CD4-positive, alpha-beta T cell treated with Interleukin-4 for 4 hours (primary cell): ENCODE data around the gene CNTNAP5.
A peak's percentile ranks its signal among the peaks of the same experiment; 100 is the strongest.

ENCODE experiments used
- DNase-seq: peaks from one replicate; pipeline ENCODE4 v3.0.0-alpha.2; 2020

The CNTNAP5 gene

DNA sequence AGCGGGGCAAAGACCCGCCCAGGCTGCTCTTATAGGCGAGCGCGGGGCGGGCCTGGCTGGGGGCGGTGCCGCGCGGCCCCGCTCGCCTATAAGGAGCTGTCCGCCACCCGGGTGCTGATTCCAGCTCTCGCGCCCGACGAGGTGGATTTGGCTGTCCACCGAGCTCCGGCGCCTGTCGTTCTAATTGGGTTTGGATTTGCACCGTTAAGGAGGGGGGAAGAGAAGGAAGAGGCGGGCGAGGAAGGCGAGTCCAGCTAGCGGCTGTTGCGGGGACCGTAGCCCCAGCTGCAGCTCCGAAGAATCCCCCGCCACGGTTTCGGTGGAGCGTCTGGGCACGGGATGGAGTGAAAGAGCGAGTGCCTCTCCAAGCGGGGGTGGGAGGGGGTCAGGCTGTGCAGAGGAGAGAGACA is at the start of gene CNTNAP5:
Gene CNTNAP5, plus strand, starts transcription at position 117 of the 410 bp plus-strand sequence. CDS start 364 bp downstream, outside the sequence.
- no peak for DNase-seq

DNA sequence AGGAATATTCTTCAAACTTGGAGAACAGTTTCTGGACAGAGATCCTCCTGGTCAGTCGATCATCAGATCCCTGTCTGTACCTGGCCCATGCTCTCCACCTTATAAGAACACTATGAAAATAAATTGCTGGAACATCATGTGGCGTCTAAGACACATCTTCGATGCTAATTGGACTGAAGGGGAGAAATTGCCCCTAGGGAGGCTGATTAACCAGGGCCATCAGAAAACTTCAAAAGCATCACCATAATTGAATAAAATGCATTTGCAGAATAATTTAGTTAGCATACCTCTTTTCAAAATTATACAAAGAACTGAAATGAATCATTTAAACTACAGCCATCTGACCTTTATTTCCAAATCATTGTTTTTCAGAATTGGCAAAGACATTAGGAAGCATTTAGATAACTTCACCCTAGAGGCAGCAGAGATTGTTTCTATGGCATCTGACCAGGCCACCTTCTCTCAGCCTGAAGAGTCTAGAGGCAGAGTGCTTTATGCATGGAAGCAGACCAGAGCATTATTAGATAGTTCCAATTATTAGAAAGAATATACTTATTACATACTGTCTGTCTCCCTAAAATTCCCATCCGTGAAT is 48.9 kb upstream of the CNTNAP5 start:
- no peak for DNase-seq

DNA sequence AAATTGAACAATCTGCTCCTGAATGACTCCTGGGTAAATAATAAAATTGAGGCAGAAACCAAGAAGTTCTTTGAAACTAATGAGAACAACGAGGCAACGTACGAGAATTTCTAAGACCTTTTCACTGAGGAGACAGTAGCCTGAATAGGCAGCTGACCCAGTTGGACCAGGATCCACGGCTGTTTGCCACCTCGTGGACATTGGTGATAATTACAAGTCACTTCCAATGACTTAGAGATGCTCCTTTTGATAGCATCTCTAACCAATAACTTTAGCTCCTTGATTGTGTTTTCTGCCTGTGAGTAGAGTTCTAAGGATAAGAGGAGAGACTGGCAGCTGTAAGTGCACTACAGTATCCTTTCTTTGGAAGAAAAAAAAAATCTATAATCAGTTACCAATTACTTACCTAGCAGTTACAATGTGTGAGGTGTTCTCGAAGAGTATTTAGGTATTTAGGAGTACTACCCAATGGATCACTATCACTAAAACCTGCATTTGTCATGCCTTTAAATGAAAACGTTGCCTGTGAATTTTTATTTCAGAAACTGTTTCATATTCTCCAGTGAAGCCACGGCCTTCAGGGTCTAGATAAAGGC is 31.3 kb upstream of the CNTNAP5 start:
- DNase-seq, result peak; percentile 2

DNA sequence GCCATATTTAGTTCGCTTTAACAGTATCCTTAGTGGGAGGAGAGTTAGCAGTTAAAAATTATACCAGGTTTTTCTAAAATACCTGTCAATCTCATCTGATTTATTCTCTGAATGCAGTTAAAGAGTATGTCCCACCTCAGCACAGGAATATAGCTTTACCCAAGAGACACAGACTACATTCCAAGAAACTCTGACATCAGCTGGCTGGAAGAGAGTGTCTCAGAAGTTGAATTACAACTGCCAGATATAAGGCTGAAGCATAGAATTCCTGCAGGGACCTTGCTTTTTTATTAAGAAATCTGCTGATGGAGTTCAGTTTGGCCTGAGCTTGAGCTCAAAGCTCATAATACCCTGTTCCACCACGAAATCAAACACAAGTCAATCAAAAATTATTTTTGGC is 25.4 kb upstream of the CNTNAP5 start:
- DNase-seq, result no peak

DNA sequence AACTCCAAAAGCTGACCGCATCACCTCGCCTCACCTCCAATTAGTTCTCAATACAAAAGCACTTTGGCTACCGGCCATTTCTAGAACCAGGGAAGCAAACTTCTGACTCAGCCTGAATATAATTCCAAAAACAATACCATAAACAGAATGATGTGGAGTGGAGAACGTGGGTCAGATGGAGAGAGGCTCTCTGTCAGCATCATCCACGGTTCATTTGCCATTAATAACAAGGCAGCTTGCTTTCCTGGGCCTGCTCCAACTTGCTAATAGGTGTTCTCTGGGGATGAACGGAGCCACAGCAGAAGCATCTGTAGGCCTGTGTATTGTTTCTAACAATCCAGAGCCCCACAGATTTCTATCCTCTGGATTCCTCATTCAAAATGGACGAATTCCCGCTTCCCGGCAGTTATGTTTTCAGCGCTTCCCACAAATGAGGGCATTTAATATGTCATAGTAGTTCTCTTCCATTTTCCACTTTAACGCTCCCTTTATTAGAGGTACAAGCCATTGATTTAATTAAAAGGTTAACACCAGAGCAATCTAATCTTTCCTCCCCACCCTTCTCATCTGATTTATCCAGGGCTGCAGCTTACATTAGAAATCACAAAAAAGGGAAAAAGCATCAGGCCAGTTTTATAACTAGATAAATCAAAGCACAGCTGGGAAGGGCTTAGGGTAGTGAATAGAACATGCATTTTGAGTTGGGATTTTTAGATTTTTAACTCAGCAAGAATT is 23.2 kb upstream of the CNTNAP5 start:
- DNase-seq, result no peak

DNA sequence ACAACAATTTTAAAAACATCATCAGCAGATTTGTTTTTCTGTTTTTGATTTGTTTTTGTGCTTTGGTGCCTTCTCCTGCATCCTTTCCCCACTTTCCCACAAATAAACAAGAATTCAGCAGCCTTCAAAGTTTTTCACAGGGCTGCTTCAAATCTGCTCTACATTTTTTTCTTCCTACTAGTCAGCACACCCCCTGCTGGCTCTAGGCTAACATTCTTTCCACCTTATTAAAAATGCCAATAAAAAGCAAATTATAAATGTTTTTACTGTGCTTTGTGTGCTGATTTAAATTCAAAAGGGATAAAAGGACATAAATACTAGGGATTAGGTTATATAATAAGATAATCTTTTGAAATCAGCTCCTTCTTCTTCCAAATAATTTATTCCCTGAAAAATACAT is 6.2 kb upstream of the CNTNAP5 start:
- DNase-seq, result no peak

DNA sequence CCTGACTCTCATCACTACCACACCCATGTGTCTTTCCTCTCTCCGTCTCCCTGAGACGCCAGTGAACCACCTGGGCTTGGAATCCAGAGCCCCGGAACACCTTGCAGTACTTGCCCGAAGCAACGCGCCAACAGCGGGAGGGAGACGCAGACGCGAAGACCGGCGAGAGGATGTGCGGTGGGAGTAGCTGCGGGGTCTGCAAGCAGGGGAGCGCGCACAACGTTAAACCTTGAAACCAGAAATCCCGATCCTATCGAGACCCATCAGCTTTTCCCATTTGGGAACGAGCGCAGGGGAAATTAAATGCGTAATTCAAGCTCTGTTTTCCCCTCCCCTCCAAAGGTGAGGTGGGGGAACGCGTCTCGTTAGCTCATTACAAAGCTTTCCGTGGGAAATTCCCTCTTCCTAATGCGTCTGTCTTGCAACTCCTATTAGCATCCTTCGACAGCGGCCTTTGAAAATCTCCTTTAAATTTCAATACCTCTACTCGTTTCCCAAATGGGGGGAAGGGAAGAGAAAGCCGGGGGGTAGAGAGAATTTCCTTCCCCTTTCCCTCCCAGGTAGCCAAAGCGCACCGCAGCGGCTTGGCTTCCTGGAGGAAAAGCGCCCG is 421 bp upstream of the CNTNAP5 start:
- no peak for DNase-seq

DNA sequence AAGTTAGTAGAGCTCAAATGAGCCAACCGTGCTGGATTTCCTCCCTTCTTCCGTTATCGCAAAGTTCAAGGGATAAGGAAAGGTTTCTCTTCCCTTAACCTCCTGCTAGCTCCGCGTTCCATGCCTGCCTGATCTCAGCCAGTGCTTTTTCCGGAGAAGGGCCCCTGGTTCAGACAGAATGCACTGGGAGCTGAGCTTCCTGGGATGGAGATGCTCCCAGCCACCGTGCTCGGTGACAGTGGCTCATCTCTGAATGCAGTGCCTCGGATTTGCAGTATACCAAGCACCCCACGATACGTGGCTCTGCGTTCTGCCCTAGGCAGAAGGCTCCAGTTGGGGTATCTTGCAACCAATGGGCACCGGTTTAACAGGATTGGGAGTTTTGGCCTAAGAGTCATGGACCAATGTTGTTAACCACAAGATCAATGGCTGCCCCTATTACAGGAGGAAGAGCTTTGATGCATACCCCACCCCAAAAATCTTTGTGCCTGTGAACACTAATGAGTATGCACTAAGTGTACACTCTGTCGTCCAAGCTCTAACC is 876 bp downstream of the CNTNAP5 start:
- DNase-seq, result no peak

DNA sequence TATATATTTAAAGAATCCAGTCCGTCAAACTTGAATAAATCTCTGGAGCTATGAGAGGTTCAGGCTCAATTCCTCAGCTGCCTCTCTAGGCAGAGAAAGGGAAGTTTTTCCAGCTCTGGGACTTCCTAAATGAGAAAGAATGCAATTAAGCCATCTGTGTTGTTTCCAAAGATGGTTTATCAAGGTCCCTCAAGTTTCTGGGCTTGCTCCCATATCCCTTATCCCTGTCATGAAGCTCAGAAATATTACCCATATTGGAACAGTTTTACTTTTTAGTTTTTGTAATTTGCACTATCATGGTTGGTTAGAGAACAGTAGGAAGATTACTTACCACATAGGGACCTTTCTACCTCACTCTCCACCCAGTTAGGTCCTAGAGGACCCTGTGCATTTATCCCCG is 1.4 kb downstream of the CNTNAP5 start:
- no peak for DNase-seq

DNA sequence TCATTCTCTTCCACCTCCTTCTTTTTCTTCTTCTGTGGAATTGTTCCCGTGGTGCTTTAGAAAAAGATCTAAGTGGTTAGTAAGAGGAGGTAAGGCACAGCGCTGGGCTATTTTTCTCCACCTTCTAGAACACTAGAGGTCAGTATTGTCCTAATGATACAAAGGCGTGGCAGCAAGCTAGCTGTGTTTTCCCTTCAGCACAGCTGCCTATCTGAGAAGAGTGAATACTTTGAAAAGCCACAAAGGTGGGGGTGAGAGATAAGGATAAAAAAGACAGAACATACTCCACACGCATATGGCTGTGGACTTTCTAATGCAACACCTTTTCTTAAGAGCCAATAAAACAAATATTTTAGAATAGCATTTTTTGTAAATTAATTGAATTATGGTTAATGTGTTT is 2.1 kb downstream of the CNTNAP5 start:
- no peak for DNase-seq

DNA sequence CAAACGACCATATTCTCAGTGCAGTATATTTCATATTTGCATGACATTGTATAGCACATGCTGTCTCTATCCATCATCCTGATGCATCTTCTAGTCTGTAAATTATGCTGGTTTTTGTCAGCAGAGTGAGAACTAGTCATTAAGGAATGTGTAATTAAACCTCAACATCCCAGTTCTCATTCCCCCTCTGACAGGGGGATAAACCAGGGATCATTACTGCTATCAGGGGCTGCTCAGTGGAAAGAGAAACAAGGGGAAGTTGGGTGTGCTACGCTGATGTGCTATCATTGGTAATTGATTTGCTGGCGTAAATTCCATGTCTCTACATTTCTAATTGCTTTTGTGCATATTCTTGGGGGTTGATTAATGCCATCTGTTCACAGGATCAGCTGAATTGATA is 7.7 kb downstream of the CNTNAP5 start:
- DNase-seq, result no peak

DNA sequence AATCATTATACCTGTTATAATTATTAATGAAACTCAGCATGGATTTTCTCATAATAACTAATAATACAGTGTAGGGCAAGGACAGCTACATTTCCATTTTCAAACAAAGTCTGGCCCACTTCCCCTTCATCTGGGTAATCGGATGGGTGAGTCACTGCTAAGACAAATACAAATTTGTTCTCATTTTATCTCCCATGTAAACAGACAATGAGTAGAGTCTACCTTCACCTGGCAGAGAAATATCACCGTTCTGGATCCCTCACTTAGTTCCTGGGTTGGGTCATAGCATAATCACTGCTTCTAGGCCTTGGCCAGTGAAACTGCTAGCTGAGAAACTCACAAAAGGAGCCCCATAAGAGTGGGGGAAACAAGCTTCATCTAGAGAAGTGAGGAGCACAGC is 9.2 kb downstream of the CNTNAP5 start:
- DNase-seq, result no peak

DNA sequence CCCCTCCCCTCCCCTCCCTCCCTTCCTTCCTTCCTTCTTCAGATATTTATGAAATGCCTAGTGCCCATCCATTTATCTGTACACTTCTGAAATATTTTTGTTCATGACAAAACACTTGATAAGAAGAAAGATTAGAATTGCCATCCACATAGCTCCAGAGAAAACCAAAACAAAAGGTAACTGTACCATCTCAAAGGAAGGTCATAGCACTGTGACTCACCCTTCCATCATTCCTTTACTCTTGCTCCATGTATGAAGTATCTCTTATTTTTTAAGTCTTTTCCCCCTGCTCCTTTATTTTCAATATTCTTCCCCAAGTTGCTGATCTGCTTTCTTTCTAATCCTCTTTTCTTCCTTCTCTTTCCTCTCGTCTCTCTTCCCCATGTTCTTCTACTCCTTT is 9.9 kb downstream of the CNTNAP5 start:
- no peak for DNase-seq

DNA sequence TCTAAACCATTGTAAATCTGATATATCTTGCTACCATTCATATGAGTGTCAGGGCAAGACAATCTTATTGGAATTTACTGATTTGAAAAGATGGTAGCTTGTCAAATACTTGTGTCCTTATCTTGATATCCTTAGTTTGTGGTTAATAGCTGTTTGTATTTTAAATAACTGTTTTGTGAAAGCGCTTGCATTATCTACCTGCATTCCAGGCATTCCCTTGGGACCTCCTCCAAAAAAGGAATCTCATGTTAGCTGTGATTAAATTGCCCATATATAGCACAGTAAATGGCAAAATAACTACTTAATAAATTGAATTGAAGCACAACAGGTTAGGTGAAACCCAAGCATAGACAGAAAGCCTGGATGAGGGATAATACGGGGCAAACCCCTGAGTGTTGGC is 13.9 kb downstream of the CNTNAP5 start:
- DNase-seq, result no peak

DNA sequence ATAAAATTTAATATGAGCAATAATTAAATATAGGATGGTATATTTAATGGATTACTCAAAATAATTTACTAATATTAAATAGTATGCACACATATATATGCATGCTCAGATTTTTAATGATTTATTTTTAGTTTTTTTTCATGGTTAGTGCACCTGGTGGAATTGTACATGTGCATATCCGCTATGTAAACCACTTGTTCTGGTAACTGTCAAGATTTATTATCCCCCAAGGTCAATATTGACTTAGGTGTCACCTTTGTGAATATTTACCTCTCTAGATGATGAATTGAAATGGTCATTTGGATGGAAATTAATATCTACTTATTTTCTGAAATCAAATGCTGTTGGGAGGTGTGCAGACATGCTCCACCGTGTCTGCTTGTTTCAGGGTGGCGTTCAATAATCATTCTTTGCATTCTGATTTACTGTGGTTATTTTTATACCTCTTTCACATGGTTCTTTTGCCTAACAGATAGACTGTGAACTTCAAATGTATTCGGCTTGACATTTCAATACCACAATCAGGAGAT is 14.7 kb downstream of the CNTNAP5 start:
- DNase-seq, result no peak

DNA sequence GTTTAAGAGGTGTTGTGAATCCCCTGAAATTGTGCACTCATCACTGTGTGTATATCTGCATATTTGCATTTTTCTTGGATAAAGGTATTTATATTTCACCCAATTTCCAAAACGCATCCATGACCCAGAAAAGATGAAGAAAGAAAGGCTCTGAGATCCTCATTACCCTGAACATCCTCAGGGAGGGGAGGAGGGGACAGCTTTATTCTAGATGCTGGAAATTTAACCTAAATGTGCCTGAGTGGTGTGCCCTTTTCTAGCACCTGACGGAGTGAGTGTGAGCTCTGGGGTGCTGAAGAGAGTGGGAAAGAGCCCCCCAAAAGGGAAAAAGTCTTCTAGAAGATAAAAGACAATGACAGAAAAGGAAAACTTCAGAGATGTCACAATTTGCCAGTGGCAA is 20.8 kb downstream of the CNTNAP5 start:
- DNase-seq, result no peak

DNA sequence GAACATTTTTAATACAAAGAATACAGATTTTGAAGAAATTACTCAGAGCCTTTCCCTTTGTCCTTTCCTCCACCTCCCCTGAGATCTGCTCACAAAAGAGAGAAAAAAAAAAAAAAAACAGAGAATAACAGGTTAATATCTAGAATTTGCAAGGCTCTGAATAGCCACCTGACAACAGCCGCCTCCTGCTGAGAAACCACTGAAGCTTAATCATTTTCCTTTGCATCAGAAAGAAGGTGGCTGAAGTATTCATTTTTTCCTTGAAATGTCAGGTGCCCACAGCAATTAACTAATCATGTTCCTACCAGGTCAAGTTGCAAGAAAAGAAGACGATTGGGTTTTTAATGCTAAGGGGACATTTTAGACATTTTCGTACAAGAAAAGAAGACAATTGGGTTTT is 21.2 kb downstream of the CNTNAP5 start:
- no peak for DNase-seq

DNA sequence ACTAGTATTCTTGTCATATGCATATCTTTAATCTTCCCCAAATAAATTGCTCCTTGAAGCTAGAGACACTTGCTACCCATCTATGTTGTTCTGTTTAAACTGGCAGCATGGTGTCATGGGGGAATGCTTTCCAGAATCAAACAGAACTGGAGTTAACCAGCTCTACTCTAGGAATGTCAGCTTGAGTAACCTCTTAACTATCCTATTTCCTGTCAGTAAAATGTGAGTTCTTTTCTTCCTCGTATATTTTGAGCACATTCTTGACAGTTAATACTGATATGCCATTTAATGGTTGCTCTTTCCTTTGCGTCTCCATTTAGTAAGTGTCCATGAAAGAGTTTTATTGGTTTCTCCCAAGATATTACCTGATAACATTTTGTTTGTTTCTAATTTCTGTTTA is 23.0 kb downstream of the CNTNAP5 start:
- no peak for DNase-seq

DNA sequence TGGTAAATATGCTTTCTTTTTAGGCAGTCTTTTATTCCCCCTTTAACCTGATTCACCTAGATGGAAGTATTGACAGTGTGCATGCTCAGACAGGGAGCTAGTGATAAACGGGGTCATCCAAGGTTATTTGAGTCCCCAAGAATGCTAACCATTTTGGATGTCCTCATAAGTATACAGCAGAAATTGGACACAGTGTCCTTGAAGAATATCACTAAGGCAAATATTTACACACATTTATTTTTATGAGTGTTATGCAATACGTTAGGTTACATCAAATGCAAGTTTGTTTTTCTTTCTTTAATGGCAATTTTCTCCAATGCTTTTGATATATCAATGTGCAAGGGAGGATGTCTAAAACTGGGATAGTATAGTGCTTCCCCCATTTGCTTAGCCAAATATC is 23.6 kb downstream of the CNTNAP5 start:
- DNase-seq, result no peak

DNA sequence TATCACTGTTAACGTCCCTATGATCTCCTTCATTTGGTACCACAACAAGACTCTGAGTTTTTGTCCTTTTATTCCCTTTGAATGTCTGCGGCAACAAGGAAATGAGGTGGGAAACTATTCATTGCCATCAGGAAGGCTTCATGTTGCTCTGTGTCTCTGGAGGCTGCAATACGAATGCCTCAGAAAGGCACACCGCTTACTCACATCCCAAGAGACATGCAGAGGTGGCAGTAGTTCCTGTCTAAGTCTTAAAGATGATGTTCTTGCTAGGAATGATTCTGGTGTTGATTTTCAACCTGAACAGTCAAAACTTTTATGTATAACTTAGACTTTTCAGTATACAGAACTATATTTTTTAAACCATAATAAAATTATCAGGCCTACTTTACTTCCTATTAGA is 24.0 kb downstream of the CNTNAP5 start:
- no peak for DNase-seq

DNA sequence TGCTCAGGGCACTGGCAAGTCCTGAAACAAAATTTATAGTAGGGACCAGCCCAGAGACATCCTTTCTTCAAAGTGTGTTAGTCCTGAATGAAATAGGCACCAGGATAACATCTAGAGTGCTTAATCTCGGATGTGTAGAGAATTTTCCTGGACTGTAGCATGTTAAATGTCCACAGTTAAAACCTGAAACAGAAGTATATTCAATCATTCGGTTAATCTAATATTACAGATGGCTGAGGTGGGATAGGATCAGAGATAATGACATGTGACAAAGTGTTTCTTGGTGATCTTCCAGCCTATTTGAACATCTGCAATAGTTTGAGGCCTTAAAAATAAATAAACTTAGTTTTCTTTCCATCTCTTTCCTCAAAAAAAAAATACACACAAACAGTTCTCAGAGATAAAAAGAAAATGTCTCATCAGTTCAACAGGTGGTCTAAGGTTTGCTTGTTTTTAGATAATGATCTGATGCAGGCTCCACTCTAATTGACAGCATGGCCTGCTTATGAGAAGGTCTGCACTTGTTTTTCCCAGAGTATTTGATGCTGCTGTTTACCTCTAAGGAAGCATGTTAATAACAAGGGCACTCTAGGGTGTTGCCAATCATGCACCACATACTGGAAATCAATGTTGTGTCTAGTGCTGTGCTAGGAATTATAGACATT is 25.9 kb downstream of the CNTNAP5 start:
- no peak for DNase-seq

DNA sequence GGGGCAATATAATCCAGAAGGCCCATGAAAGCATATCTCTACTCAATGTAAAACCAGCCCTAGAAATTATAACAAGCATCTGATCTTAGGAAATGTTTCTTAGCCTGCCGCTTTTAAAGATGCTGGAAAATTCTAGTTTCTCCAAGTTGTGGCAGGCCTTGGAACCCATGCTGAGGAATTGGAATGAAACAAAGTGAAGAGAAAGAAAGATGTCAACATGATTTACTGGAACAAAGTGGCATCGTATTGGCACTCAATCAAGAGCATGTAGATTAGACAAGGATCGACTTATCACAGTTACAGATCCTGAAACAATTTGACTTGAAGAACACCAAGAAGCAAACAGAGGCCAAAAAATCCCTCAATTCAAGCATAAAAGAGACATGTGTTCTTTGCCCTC is 28.7 kb downstream of the CNTNAP5 start:
- DNase-seq, result no peak

DNA sequence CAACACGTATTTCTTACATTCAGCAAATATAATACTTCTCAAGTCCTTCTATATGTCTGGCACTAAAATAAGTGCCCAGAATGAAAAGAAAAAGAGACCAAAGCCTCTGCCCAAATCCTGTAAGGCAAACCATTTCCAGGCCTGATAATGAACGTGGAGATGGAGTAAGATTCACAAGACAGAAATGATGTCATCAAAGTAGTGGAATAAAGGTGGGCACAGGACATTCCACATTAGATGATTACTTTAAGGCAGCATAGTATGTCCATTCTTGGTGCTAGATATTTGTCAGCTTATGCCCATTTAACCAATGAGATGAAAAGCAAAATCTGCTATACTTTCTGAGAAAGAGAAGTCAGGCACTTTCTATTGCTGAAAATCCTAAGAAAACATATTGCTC is 38.5 kb downstream of the CNTNAP5 start:
- no peak for DNase-seq
